ENCODE data around the gene CPLANE2. TPM values are rescaled to one million over a fixed set of nuclear protein-coding genes. Genes with fewer than 3 reads are reported as not detected.
"Not testable (repeated sequence)": the region's sequence is repeated elsewhere in the genome, so short reads cannot be mapped to it uniquely, and the experiment has no call there.

The CPLANE2 gene
- total and polyA plus RNA-seq, 7 donors, result 1.0 to 7.4 (median 4.5) TPM

DNA sequence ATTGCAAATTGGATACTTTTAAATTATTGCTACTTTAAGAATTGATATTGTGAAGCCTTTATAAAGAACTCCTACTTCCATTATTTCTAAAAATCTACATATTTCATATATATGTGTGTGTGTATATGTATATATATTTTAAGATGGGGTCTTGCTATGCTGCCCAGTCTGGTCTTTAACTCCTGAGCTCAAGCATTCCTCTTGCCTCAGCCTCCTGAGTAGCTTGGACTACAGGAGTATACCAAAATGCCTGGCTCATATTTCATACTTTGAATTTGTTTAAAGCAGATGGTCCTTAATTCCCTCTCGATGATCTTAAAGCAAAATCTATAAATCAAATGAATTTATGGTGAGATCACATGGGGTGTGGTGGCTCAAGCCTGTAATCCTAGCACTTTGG is 25.1 kb upstream of the CPLANE2 start:
- Histone ChIP-seq H3K27ac (no peak overlapping the region), H3K36me3 (ENCODE audit: insufficient read depth in 1 of 2, low read depth in 1 of 2) (no peaks in the 10 kb centered on the region), H3K27me3 (ENCODE audit: insufficient read depth in 3 of 3, low read length in 2 of 3) (no peaks in the 10 kb centered on the region), H3K9me3 (no peaks in the 10 kb centered on the region), H3K4me3 (no peak overlapping the region), H3K4me1 (peaks cover 19% of the 10 kb centered on the region)
- no peak for DNase-seq
- no peak for ATAC-seq
- intact Hi-C loops (cut with DNase I), result no loop called here
- 31 to 73% (median 41%) methylated on average over 1 of the region's 1 CpG for WGBS, 3 donors
- TF ChIP-seq, protein P1, sequence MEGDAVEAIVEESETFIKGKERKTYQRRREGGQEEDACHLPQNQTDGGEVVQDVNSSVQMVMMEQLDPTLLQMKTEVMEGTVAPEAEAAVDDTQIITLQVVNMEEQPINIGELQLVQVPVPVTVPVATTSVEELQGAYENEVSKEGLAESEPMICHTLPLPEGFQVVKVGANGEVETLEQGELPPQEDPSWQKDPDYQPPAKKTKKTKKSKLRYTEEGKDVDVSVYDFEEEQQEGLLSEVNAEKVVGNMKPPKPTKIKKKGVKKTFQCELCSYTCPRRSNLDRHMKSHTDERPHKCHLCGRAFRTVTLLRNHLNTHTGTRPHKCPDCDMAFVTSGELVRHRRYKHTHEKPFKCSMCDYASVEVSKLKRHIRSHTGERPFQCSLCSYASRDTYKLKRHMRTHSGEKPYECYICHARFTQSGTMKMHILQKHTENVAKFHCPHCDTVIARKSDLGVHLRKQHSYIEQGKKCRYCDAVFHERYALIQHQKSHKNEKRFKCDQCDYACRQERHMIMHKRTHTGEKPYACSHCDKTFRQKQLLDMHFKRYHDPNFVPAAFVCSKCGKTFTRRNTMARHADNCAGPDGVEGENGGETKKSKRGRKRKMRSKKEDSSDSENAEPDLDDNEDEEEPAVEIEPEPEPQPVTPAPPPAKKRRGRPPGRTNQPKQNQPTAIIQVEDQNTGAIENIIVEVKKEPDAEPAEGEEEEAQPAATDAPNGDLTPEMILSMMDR (IDR thresholded peaks at IDR 0.05), result no peak

DNA sequence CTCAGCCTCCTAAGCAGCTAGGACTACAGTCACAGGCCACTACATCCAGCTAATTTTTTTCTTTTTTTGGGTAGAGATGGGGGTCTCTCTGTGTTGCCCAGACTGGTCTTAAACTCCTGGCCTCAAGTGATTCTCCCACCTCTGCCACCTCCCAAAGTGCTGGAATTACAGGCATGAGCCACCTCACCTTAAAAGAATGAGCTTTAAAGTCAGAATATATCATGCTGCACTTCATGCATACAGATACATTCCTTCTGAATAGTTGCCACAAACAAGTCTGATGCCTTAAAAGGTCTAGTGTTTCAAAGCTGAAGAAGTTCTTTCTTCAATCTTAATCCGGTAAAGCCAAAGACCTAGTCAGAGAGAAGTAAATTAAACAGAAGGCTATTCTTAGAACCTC is 23.8 kb upstream of the CPLANE2 start:
- no peak overlapping the region for H3K27ac ChIP-seq
- intact Hi-C loops (cut with DNase I), result no loop called here
- no peak overlapping the region for H3K4me3 ChIP-seq
- no peaks in the 10 kb centered on the region for H3K9me3 ChIP-seq
- H3K27me3 ChIP-seq (ENCODE audit: insufficient read depth in 3 of 3, low read length in 2 of 3), result no peaks in the 10 kb centered on the region
- no peak for DNase-seq
- 74 to 100% (median 97%) methylated on average over 1 of the region's 1 CpG for WGBS, 3 donors
- TF ChIP-seq, protein P1 (IDR thresholded peaks at IDR 0.05), result no peak
- peaks cover 9% of the 10 kb centered on the region for H3K4me1 ChIP-seq
- ATAC-seq, result no peak
- peaks cover 0 to 10% of the 10 kb centered on the region in 2 donors for H3K36me3 ChIP-seq (ENCODE audit: insufficient read depth in 1 of 2, low read depth in 1 of 2)

DNA sequence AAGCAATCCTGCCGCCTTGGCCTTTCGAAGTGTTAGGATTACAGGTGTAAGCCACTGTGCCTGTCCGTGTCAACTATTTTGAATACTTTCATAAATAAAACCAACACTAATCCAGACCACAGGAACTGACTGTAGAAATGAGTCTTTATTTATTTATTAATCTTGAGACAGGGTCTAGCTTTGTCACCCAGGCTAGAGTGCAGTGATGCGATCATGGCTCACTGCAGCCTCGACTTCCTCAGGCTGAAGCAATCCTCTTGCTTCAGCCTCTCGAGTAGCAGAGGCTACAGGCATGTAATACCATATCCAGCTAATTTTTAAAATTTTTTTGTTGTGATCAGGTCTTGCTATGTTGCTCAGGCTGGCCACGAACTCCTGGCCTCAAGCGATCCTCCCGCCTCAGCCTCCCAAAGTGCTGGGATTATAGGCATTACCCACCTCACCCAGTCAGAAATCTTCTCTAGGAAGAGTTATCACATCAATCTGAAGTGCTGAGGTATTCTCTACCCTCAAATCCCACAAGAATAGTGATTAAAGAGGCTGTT is 21.7 kb upstream of the CPLANE2 start:
- intact Hi-C loops (cut with DNase I), result loop anchor here in 1 of 2 donors (2.0 kb wide), 1 partner anchor 16 kb away; no protein-coding TSS in a partner anchor
- ATAC-seq, result no peak
- H3K36me3 ChIP-seq (ENCODE audit: insufficient read depth in 1 of 2, low read depth in 1 of 2), result peaks cover 0 to 25% of the 10 kb centered on the region in 2 donors
- no peak overlapping the region for H3K27ac ChIP-seq
- TF ChIP-seq, protein P1 (IDR thresholded peaks at IDR 0.05), result no peak
- no peaks in the 10 kb centered on the region for H3K9me3 ChIP-seq
- H3K4me3 ChIP-seq, result no peak overlapping the region
- DNase-seq, result no peak
- H3K4me1 ChIP-seq, result no peaks in the 10 kb centered on the region
- H3K27me3 ChIP-seq (ENCODE audit: insufficient read depth in 3 of 3, low read length in 2 of 3), result no peaks in the 10 kb centered on the region
- WGBS, 3 donors, result 96 to 97% (median 97%) methylated on average over 9 of the region's 9 CpGs

DNA sequence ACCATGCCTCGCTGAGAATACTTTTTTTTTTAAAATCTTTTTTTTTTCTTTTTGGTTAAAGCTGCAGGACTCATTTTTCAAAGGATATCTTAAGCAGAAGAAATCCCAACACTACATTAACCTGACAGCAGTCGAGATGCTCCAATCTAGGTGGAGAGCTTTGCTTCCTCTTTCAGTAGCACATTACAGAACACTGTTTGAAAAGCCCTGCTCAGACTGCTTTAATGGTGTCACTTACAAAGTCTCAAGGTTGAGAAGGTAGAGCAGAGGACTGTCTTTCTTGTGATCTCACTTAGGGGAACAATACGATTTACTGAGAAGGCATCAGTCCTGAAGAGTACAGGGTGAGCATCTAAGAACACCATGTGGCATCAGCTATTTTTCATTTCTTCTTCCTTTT is 21.0 kb upstream of the CPLANE2 start:
- 89 to 91% (median 90%) methylated on average over 3 of the region's 3 CpGs for WGBS, 3 donors
- intact Hi-C loops (cut with DNase I), result loop anchor here in 1 of 2 donors (2.0 kb wide), 1 partner anchor 15 kb away; no protein-coding TSS in a partner anchor

DNA sequence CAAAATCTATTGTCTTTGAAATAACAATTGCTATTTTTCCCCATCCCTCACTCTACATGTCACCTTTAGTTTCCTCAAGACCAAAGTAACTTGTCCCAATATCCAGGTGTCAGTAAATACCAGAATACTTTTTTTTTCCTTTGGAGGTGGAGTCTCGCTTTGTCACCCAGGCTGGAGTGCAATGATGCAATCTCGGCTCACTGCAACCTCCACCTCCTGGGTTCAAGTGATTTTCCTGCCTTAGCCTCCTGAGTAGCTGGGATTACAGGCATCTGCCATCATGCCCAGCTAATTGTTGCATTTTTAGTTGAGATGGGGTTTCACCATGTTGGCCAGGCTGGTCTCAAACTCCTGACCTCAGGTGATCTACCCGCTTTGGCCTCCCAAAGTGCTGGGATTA is 20.6 kb upstream of the CPLANE2 start:
- DNase-seq; H3K4me3 ChIP-seq; H3K27ac ChIP-seq; ATAC-seq; H3K27me3 ChIP-seq (ENCODE audit: insufficient read depth in 3 of 3, low read length in 2 of 3); intact Hi-C loops (cut with DNase I); H3K4me1 ChIP-seq; H3K9me3 ChIP-seq: not testable (repeated sequence)
- peaks cover 0 to 35% of the 10 kb centered on the region in 2 donors for H3K36me3 ChIP-seq (ENCODE audit: insufficient read depth in 1 of 2, low read depth in 1 of 2)
- WGBS, 3 donors, result 94 to 99% (median 95%) methylated on average over 3 of the region's 3 CpGs

More for the DNA sequence above, 21.0 kb upstream of the CPLANE2 start:
- Histone ChIP-seq H3K9me3 (no peaks in the 10 kb centered on the region), H3K36me3 (ENCODE audit: insufficient read depth in 1 of 2, low read depth in 1 of 2) (peaks cover 0 to 31% of the 10 kb centered on the region in 2 donors), H3K4me1 (no peaks in the 10 kb centered on the region), H3K27ac (no peak overlapping the region), H3K4me3 (no peak overlapping the region), H3K27me3 (ENCODE audit: insufficient read depth in 3 of 3, low read length in 2 of 3) (no peaks in the 10 kb centered on the region)
- TF ChIP-seq, protein P1 (IDR thresholded peaks at IDR 0.05), result no peak
- DNase-seq (no peak), ATAC-seq (no peak)
